ENCODE data around the gene TECTA. TPM values are rescaled to one million over a fixed set of nuclear protein-coding genes. Genes with fewer than 3 reads are reported as not detected.

The TECTA gene
- total RNA-seq, 2 experiments from 2014 or later: 0.22 to 0.42 TPM

DNA sequence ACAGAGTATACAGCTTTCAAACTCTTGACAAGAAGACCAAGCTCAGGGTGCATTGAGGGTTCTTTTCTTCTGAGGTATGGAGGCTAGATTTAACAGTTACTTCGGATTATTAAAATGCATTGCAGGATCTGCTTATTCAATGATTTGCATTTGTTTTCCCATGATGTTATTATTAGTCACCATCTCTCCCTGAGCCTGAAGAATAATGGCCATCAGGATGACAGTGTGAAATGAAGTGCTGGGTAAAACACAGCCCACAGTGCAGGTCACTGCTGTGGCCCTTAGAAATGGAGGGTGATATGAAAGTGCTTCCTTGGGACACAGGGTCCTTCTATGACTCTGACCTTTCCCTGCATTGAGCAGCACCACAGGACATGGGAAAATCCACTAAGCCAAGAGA is 40.0 kb downstream of the TECTA start:
- H3K27ac ChIP-seq (ENCODE audit: low read depth in 1 of 2, low read length in 2 of 2): no peak overlapping the region
- no peak overlapping the region for H3K27ac Mint-ChIP-seq
- no peaks in the 10 kb centered on the region for H3K36me3 Mint-ChIP-seq (ENCODE audit: low read depth)
- H3K27me3 Mint-ChIP-seq: no peaks in the 10 kb centered on the region
- no peaks in the 10 kb centered on the region for H3K9me3 ChIP-seq (ENCODE audit: control insufficient read depth in 1 of 2, insufficient read depth in 1 of 2, low read length in 2 of 2)
- no peak overlapping the region for H3K4me3 ChIP-seq (ENCODE audit: low read length)
- DNase-seq: no peak
- H3K9me3 Mint-ChIP-seq: no peaks in the 10 kb centered on the region
- H3K36me3 ChIP-seq (ENCODE audit: insufficient read depth, low read length): no peaks in the 10 kb centered on the region
- H3K4me1 Mint-ChIP-seq (ENCODE audit: low read depth): no peaks in the 10 kb centered on the region
- POLR2A ChIA-PET: no interaction called here
- intact Hi-C loops (cut with DNase I, micrococcal nuclease): no loop called here
- no peak overlapping the region for H3K4me3 Mint-ChIP-seq
- CTCF ChIA-PET: no interaction called here
- no peak for ATAC-seq (ENCODE audit: poor library complexity)
- no peaks in the 10 kb centered on the region for H3K27me3 ChIP-seq (ENCODE audit: control insufficient read depth in 1 of 2, insufficient read depth in 2 of 2, low read length in 2 of 2)
- TF ChIP-seq, protein P1, sequence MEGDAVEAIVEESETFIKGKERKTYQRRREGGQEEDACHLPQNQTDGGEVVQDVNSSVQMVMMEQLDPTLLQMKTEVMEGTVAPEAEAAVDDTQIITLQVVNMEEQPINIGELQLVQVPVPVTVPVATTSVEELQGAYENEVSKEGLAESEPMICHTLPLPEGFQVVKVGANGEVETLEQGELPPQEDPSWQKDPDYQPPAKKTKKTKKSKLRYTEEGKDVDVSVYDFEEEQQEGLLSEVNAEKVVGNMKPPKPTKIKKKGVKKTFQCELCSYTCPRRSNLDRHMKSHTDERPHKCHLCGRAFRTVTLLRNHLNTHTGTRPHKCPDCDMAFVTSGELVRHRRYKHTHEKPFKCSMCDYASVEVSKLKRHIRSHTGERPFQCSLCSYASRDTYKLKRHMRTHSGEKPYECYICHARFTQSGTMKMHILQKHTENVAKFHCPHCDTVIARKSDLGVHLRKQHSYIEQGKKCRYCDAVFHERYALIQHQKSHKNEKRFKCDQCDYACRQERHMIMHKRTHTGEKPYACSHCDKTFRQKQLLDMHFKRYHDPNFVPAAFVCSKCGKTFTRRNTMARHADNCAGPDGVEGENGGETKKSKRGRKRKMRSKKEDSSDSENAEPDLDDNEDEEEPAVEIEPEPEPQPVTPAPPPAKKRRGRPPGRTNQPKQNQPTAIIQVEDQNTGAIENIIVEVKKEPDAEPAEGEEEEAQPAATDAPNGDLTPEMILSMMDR (IDR thresholded peaks at IDR 0.05): no peak
- no peaks in the 10 kb centered on the region for H3K4me1 ChIP-seq (ENCODE audit: insufficient read depth, low read length)

DNA sequence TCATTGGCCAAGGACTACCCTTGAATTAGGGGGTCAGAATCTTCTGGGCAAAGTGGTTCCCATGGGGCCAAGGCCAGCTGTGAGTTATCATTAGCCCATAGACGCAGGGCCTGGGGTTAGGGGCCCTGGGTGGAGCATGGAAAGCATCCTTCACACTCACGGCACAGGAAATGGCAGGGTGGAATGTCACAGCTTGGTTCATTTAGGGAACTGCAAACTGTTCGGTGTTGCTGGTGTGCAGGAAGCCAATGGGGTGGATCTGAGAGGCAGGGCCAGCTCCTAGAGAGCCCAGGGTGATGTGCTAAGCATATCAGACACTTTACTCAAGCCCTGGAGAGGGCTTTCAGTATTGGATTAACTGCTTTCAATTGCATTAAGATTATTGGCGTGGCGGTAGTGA is 42.9 kb downstream of the TECTA start:
- no peak overlapping the region for H3K4me3 ChIP-seq (ENCODE audit: low read length)
- no peaks in the 10 kb centered on the region for H3K9me3 ChIP-seq (ENCODE audit: control insufficient read depth in 1 of 2, insufficient read depth in 1 of 2, low read length in 2 of 2)
- H3K9me3 Mint-ChIP-seq: no peaks in the 10 kb centered on the region
- H3K27me3 ChIP-seq (ENCODE audit: control insufficient read depth in 1 of 2, insufficient read depth in 2 of 2, low read length in 2 of 2): no peaks in the 10 kb centered on the region
- H3K27ac ChIP-seq (ENCODE audit: low read depth in 1 of 2, low read length in 2 of 2): no peak overlapping the region
- no peaks in the 10 kb centered on the region for H3K4me1 Mint-ChIP-seq (ENCODE audit: low read depth)
- no peak overlapping the region for H3K27ac Mint-ChIP-seq
- no peaks in the 10 kb centered on the region for H3K27me3 Mint-ChIP-seq
- no peaks in the 10 kb centered on the region for H3K36me3 Mint-ChIP-seq (ENCODE audit: low read depth)
- ChIA-PET CTCF (no interaction called here), POLR2A (no interaction called here)
- TF ChIP-seq, protein P1 (IDR thresholded peaks at IDR 0.05): no peak
- intact Hi-C loops (cut with DNase I, micrococcal nuclease): no loop called here
- no peaks in the 10 kb centered on the region for H3K36me3 ChIP-seq (ENCODE audit: insufficient read depth, low read length)
- H3K4me1 ChIP-seq (ENCODE audit: insufficient read depth, low read length): no peaks in the 10 kb centered on the region
- DNase-seq (no peak), ATAC-seq (ENCODE audit: poor library complexity) (no peak)
- no peak overlapping the region for H3K4me3 Mint-ChIP-seq

DNA sequence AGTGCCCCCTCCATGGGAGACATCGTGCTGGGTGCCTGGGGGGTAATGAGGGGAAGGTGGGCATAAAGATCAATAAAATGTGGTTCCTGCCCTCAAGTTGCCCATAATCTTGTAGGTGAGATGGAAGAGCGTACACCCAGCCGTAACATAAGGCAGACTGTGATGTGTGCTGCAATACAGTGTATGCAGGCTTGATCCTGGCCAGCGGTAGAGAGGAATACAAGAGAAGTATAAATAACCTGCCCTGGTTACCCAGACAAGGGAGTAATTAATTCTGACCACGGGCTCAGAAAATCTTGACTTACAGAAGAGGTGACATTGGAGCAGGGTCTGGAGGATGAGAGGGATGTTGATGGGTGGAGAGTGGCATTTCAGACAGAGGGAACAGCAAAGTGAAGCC is 43.7 kb downstream of the TECTA start:
- ATAC-seq (ENCODE audit: poor library complexity) (no peak), DNase-seq (no peak)
- no peaks in the 10 kb centered on the region for H3K27me3 ChIP-seq (ENCODE audit: control insufficient read depth in 1 of 2, insufficient read depth in 2 of 2, low read length in 2 of 2)
- TF ChIP-seq, protein P1 (IDR thresholded peaks at IDR 0.05): no peak
- H3K4me1 ChIP-seq (ENCODE audit: insufficient read depth, low read length): no peaks in the 10 kb centered on the region
- H3K9me3 ChIP-seq (ENCODE audit: control insufficient read depth in 1 of 2, insufficient read depth in 1 of 2, low read length in 2 of 2): no peaks in the 10 kb centered on the region
- Mint-ChIP-seq H3K4me1 (ENCODE audit: low read depth) (no peaks in the 10 kb centered on the region), H3K4me3 (no peak overlapping the region), H3K27ac (no peak overlapping the region), H3K27me3 (no peaks in the 10 kb centered on the region), H3K36me3 (ENCODE audit: low read depth) (no peaks in the 10 kb centered on the region), H3K9me3 (no peaks in the 10 kb centered on the region)
- no peak overlapping the region for H3K27ac ChIP-seq (ENCODE audit: low read depth in 1 of 2, low read length in 2 of 2)
- ChIA-PET POLR2A (no interaction called here), CTCF (no interaction called here)
- H3K4me3 ChIP-seq (ENCODE audit: low read length): no peak overlapping the region
- H3K36me3 ChIP-seq (ENCODE audit: insufficient read depth, low read length): no peaks in the 10 kb centered on the region
- intact Hi-C loops (cut with DNase I, micrococcal nuclease): no loop called here

Measured in CD4-positive, alpha-beta T cell (primary cell).